GM23338 (cell line): ENCODE measurements around the gene POR. TPM values are rescaled to one million over a fixed set of nuclear protein-coding genes. Genes with fewer than 3 reads are reported as not detected.
A peak's percentile ranks its signal among the peaks of the same experiment; 100 is the strongest.

Source experiments
- ATAC-seq: fragments of 200-7000 bp; cut with Tn5 transposase; 3 replicates; pipeline ENCODE4 v1.9.1; 2020
- DNase-seq: peaks from one replicate; pipeline ENCODE4 v3.0.0-alpha.2; 2015; ENCODE audit warnings: low spot score
- H2AFZ ChIP-seq: fragments of 200-600 bp; sonication (generic); 2 replicates; pipeline ENCODE4 v1.8.0; 2016; ENCODE audit warnings: antibody characterized with exemption, mild to moderate bottlenecking, moderate library complexity
- H3F3A ChIP-seq: fragments of 200-600 bp; sonication (generic); replicated peaks from 2 replicates; pipeline ENCODE4 v1.8.0; 2017; ENCODE audit warnings: antibody characterized with exemption, mixed run types, low read depth
- H3K27ac ChIP-seq: fragments of 200-600 bp; sonication (generic); 2 replicates; pipeline ENCODE4 v1.6.1; 2016; ENCODE audit warnings: low read depth
- H3K27me3 ChIP-seq: fragments of 200-600 bp; sonication (generic); 2 replicates; pipeline ENCODE4 v1.8.0; 2016; ENCODE audit warnings: mild to moderate bottlenecking, mixed run types, moderate library complexity; ENCODE audit not compliant: insufficient read depth
- H3K36me3 ChIP-seq: fragments of 200-600 bp; sonication (generic); 2 replicates; pipeline ENCODE4 v1.8.0; 2016; ENCODE audit warnings: mild to moderate bottlenecking; ENCODE audit not compliant: insufficient read depth
- H3K4me1 ChIP-seq: fragments of 200-600 bp; sonication (generic); 2 replicates; pipeline ENCODE4 v1.8.0; 2016; ENCODE audit warnings: mild to moderate bottlenecking, moderate library complexity; ENCODE audit not compliant: insufficient read depth
- H3K4me2 ChIP-seq: fragments of 200-600 bp; sonication (generic); 2 replicates; pipeline ENCODE4 v1.7.1; 2017; ENCODE audit warnings: mixed run types
- H3K4me3 ChIP-seq: fragments of 200-600 bp; sonication (generic); 2 replicates; pipeline ENCODE4 v1.6.1; 2016; ENCODE audit warnings: mixed run types
- H3K79me2 ChIP-seq: fragments of 200-600 bp; sonication (generic); replicated peaks from 2 replicates; pipeline ENCODE4 v1.8.0; 2017; ENCODE audit warnings: mild to moderate bottlenecking; ENCODE audit not compliant: insufficient read depth
- H3K9me2 ChIP-seq: fragments of 200-600 bp; sonication (generic); 2 replicates; pipeline ENCODE4 v1.8.0; 2017; ENCODE audit not compliant: insufficient read depth
- H4K20me1 ChIP-seq: fragments of 200-600 bp; sonication (generic); replicated peaks from 2 replicates; pipeline ENCODE4 v1.8.0; 2017; ENCODE audit warnings: mild to moderate bottlenecking; ENCODE audit not compliant: insufficient read depth
- H3K27ac Mint-ChIP-seq: 2 replicates; pipeline ENCODE4 v1.8.0; 2020; ENCODE audit warnings: inconsistent platforms, mild to moderate bottlenecking, moderate library complexity, mixed read lengths
- H3K27me3 Mint-ChIP-seq: 3 replicates; pipeline ENCODE4 v1.8.0; 2022; ENCODE audit warnings: low read depth, mild to moderate bottlenecking, moderate library complexity, mixed read lengths, inconsistent platforms; ENCODE audit not compliant: insufficient read depth, poor library complexity
- H3K36me3 Mint-ChIP-seq: 3 replicates; pipeline ENCODE4 v1.8.0; 2021; ENCODE audit warnings: low read depth, mild to moderate bottlenecking, inconsistent platforms, moderate library complexity, mixed read lengths
- H3K4me1 Mint-ChIP-seq: 3 replicates; pipeline ENCODE4 v1.8.0; 2020; ENCODE audit warnings: mild to moderate bottlenecking, inconsistent platforms, mixed read lengths
- H3K4me3 Mint-ChIP-seq: 3 replicates; pipeline ENCODE4 v1.8.0; 2021; ENCODE audit warnings: moderate library complexity, mild to moderate bottlenecking, inconsistent platforms, mixed read lengths
- H3K9me3 Mint-ChIP-seq: 3 replicates; pipeline ENCODE4 v1.8.0; 2020; ENCODE audit warnings: moderate library complexity, mild to moderate bottlenecking, inconsistent platforms, mixed read lengths
- CREB1 ChIP-seq: fragments of 250-450 bp; sonication (Bioruptor Pico); IDR thresholded peaks from 2 replicates; pipeline ENCODE4 v1.5.0; 2020; ENCODE audit warnings: low read depth, mild to moderate bottlenecking, moderate library complexity
- ETS1 ChIP-seq: IDR thresholded peaks from 2 replicates; pipeline ENCODE4 v1.6.1; 2016; ENCODE audit warnings: antibody characterized with exemption
- EZH2 ChIP-seq: fragments of 200-600 bp; sonication (generic); IDR thresholded peaks from one replicate; pipeline ENCODE4 v1.8.0; 2017; ENCODE audit warnings: antibody characterized with exemption, mild to moderate bottlenecking, low read depth; ENCODE audit not compliant: unreplicated experiment
- EZH2phosphoT487 ChIP-seq: fragments of 200-600 bp; sonication (generic); IDR thresholded peaks from one replicate; pipeline ENCODE4 v1.8.1; 2018; ENCODE audit warnings: antibody characterized with exemption; ENCODE audit not compliant: unreplicated experiment
- JUNB ChIP-seq: IDR thresholded peaks from one replicate; pipeline ENCODE4 v1.6.1; 2016; ENCODE audit warnings: antibody characterized with exemption; ENCODE audit not compliant: unreplicated experiment
- NANOG ChIP-seq: IDR thresholded peaks from 2 replicates; pipeline ENCODE4 v1.6.1; 2016; ENCODE audit warnings: antibody characterized with exemption, borderline replicate concordance
- POLR2AphosphoS5 ChIP-seq: IDR thresholded peaks from 2 replicates; pipeline ENCODE4 v1.6.1; 2016; ENCODE audit warnings: antibody characterized with exemption, low read depth
- REST ChIP-seq: IDR thresholded peaks from one replicate; pipeline ENCODE4 v1.6.1; 2018; ENCODE audit warnings: antibody characterized with exemption; ENCODE audit not compliant: unreplicated experiment
- STAT1 ChIP-seq: IDR thresholded peaks from one replicate; pipeline ENCODE4 v1.6.1; 2016; ENCODE audit warnings: antibody characterized with exemption; ENCODE audit not compliant: unreplicated experiment
- ZNF114 ChIP-seq: fragments of 250-450 bp; sonication (Bioruptor Pico); IDR thresholded peaks from 2 replicates; pipeline ENCODE4 v1.5.0; 2020; ENCODE audit warnings: mild to moderate bottlenecking, moderate library complexity
- ZNF331 ChIP-seq: fragments of 250-450 bp; sonication (Bioruptor Pico); IDR thresholded peaks from 2 replicates; pipeline ENCODE4 v1.5.0; 2020; ENCODE audit warnings: low read depth, mild to moderate bottlenecking, moderate library complexity
- polyA plus RNA-seq: library from polyadenylated mRNA; unstranded; fragments of >200 nt; fragmentation: Nextera tagmentation; extraction: Ambion mirVana; gene quantifications from 2 replicates; pipeline ENCODE4 v1.2.1, GENCODE V29; 2016
- total RNA-seq: library from RNA; depleted of rRNA; stranded (reverse); fragments of >200 nt; shearing (Covaris generic); gene quantifications from 2 replicates; pipeline ENCODE4 v1.2.3, GENCODE V29; 2014
- TF ChIP-seq, protein P1 (sequence below): fragments of 250-450 bp; sonication (Bioruptor Pico); IDR thresholded peaks from 2 replicates; pipeline ENCODE4 v1.5.0; 2020; ENCODE audit warnings: mild to moderate bottlenecking, moderate library complexity
- TF ChIP-seq, protein P2 (sequence below), 2 experiments: fragments of 200-600 bp in 1 of 2; sonication (generic) in 1 of 2; conservative IDR thresholded peaks; 2 replicates each; pipeline versions ENCODE4 v1.5.1 to v1.6.1; 2016 to 2017; ENCODE audit warnings: antibody characterized with exemption in 2 of 2, low read depth in 2 of 2, mild to moderate bottlenecking in 2 of 2, moderate library complexity in 1 of 2

The POR gene
- total and polyA plus RNA-seq, 2 experiments from 2014 or later, result 126 to 164 TPM

- H3K27me3 Mint-ChIP-seq, result peaks cover 5% of the 10 kb centered on the region
- peaks cover 6% of the 10 kb centered on the region for H3K4me1 Mint-ChIP-seq
- Histone ChIP-seq H3K27ac (no peak overlapping the region), H3K79me2 (0 out of 2 replicates have a peak, but pooled peaks cover 2% of the 10 kb centered on the region), H3K27me3 (no peaks in the 10 kb centered on the region), H2AFZ (no peak overlapping the region), H3F3A (no peaks in the 10 kb centered on the region), H4K20me1 (peaks cover 6% of the 10 kb centered on the region), H3K4me2 (no peak overlapping the region), H3K36me3 (no peaks in the 10 kb centered on the region), H3K4me3 (no peak overlapping the region), H3K9me2 (no peaks in the 10 kb centered on the region), H3K4me1 (no peaks in the 10 kb centered on the region)
- DNase-seq, result no peak
- peaks cover 15% of the 10 kb centered on the region for H3K36me3 Mint-ChIP-seq
- TF ChIP-seq CREB1 (CRISPR knock-in tag), result no peak
- no peak for TF ChIP-seq ETS1
- TF ChIP-seq EZH2phosphoT487, result no peak
- TF ChIP-seq, protein P1, sequence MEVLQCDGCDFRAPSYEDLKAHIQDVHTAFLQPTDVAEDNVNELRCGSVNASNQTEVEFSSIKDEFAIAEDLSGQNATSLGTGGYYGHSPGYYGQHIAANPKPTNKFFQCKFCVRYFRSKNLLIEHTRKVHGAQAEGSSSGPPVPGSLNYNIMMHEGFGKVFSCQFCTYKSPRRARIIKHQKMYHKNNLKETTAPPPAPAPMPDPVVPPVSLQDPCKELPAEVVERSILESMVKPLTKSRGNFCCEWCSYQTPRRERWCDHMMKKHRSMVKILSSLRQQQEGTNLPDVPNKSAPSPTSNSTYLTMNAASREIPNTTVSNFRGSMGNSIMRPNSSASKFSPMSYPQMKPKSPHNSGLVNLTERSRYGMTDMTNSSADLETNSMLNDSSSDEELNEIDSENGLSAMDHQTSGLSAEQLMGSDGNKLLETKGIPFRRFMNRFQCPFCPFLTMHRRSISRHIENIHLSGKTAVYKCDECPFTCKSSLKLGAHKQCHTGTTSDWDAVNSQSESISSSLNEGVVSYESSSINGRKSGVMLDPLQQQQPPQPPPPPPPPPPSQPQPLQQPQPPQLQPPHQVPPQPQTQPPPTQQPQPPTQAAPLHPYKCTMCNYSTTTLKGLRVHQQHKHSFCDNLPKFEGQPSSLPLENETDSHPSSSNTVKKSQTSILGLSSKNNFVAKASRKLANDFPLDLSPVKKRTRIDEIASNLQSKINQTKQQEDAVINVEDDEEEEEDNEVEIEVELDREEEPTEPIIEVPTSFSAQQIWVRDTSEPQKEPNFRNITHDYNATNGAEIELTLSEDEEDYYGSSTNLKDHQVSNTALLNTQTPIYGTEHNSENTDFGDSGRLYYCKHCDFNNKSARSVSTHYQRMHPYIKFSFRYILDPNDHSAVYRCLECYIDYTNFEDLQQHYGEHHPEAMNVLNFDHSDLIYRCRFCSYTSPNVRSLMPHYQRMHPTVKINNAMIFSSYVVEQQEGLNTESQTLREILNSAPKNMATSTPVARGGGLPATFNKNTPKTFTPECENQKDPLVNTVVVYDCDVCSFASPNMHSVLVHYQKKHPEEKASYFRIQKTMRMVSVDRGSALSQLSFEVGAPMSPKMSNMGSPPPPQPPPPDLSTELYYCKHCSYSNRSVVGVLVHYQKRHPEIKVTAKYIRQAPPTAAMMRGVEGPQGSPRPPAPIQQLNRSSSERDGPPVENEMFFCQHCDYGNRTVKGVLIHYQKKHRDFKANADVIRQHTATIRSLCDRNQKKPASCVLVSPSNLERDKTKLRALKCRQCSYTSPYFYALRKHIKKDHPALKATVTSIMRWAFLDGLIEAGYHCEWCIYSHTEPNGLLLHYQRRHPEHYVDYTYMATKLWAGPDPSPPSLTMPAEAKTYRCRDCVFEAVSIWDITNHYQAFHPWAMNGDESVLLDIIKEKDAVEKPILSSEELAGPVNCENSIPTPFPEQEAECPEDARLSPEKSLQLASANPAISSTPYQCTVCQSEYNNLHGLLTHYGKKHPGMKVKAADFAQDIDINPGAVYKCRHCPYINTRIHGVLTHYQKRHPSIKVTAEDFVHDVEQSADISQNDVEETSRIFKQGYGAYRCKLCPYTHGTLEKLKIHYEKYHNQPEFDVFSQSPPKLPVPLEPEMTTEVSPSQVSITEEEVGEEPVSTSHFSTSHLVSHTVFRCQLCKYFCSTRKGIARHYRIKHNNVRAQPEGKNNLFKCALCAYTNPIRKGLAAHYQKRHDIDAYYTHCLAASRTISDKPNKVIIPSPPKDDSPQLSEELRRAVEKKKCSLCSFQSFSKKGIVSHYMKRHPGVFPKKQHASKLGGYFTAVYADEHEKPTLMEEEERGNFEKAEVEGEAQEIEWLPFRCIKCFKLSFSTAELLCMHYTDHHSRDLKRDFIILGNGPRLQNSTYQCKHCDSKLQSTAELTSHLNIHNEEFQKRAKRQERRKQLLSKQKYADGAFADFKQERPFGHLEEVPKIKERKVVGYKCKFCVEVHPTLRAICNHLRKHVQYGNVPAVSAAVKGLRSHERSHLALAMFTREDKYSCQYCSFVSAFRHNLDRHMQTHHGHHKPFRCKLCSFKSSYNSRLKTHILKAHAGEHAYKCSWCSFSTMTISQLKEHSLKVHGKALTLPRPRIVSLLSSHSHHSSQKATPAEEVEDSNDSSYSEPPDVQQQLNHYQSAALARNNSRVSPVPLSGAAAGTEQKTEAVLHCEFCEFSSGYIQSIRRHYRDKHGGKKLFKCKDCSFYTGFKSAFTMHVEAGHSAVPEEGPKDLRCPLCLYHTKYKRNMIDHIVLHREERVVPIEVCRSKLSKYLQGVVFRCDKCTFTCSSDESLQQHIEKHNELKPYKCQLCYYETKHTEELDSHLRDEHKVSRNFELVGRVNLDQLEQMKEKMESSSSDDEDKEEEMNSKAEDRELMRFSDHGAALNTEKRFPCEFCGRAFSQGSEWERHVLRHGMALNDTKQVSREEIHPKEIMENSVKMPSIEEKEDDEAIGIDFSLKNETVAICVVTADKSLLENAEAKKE (CRISPR knock-in tag), result no peak
- TF ChIP-seq REST, result no peak
- no peak for TF ChIP-seq STAT1
- TF ChIP-seq ZNF331 (CRISPR knock-in tag), result no peak
- no peak for TF ChIP-seq POLR2AphosphoS5
- no peak for TF ChIP-seq JUNB
- TF ChIP-seq, protein P2, sequence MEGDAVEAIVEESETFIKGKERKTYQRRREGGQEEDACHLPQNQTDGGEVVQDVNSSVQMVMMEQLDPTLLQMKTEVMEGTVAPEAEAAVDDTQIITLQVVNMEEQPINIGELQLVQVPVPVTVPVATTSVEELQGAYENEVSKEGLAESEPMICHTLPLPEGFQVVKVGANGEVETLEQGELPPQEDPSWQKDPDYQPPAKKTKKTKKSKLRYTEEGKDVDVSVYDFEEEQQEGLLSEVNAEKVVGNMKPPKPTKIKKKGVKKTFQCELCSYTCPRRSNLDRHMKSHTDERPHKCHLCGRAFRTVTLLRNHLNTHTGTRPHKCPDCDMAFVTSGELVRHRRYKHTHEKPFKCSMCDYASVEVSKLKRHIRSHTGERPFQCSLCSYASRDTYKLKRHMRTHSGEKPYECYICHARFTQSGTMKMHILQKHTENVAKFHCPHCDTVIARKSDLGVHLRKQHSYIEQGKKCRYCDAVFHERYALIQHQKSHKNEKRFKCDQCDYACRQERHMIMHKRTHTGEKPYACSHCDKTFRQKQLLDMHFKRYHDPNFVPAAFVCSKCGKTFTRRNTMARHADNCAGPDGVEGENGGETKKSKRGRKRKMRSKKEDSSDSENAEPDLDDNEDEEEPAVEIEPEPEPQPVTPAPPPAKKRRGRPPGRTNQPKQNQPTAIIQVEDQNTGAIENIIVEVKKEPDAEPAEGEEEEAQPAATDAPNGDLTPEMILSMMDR (conservative IDR thresholded peaks at IDR 0.05; ENCODE audit: low read depth in 2 of 2), result no peak
- TF ChIP-seq ZNF114 (CRISPR knock-in tag), result no peak
- no peak for TF ChIP-seq NANOG
- no peak for TF ChIP-seq EZH2
- peak overlapping the region; percentile 63; the same call in 1 of the 2 replicates for H3K27ac Mint-ChIP-seq
- ATAC-seq, result peak; percentile 16; the same call in 2 of the 3 replicates
- H3K4me3 Mint-ChIP-seq, result no peak overlapping the region
- no peaks in the 10 kb centered on the region for H3K9me3 Mint-ChIP-seq
Measured at GRCh38 chr7:75965617-75966016, 50.7 kb downstream of the POR start.
